Measurements from ENCODE around the gene TMEM141.

The TMEM141 gene

GRCh38 chr9:136769710-136770191 lies 21.4 kb upstream of the TMEM141 start:
- no peak overlapping the region for H3K27ac ChIP-seq
- peak; percentile 69 for TF ChIP-seq CTCF (conservative IDR thresholded peaks at IDR 0.05)

- no peak for TF ChIP-seq CTCF (conservative IDR thresholded peaks at IDR 0.05)
- no peak overlapping the region for H3K27ac ChIP-seq
These were observed 19.2 kb upstream of the TMEM141 start for GRCh38 chr9:136771907-136772415.

- no peak overlapping the region for H3K27ac ChIP-seq
- TF ChIP-seq CTCF (conservative IDR thresholded peaks at IDR 0.05), result no peak
These were observed 17.6 kb upstream of the TMEM141 start for GRCh38 chr9:136773386-136774044.

GRCh38 chr9:136774416-136775045 lies 16.6 kb upstream of the TMEM141 start:
- no peak for TF ChIP-seq CTCF (conservative IDR thresholded peaks at IDR 0.05)
- no peak overlapping the region for H3K27ac ChIP-seq

DNA sequence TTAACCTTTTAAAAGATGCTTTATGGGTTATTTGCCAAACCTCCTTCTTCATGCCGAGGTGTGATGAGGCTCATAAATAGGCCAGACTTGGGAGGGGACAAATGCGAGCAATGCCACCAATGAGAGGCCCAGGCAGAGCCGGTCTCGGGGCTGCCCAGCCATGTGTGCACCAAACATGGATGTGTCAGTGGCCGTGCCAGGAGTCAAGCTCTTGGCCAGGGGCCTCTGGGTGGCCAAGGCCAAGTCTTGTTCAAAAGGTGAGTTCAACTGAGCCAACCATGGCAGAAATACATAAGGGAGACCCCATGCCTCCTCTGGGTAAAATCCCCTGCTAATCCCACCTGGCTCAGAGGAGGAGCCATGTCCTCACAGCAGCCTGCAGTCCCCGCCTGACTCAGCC lies 16.0 kb upstream of the TMEM141 start:
- no peak overlapping the region for H3K27ac ChIP-seq

GRCh38 chr9:136776947-136777346 lies 14.2 kb upstream of the TMEM141 start:
- TF ChIP-seq CTCF (conservative IDR thresholded peaks at IDR 0.05), result no peak
- no peak overlapping the region for H3K27ac ChIP-seq

More for the DNA sequence above, 16.0 kb upstream of the TMEM141 start:
- TF ChIP-seq CTCF (conservative IDR thresholded peaks at IDR 0.05), result no peak

DNA sequence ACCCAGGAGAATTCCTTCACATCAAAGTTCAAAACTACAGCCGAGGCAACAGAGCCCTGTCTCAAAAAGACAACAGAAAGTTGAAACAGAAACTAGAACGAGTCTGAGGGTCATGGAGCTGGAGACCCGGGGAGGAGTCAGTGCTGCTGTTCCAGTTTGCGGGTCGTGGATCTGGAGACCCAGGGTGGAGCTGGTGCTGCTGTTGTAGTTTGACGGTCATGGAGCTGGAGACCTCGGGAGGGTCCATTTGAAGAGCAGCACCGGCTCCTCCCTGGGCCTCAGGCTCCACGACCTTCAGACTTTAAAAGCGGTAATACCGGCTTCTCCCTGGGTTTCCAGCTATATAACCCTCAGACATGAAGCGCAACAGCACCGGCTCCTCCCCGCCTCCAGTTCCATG lies 13.8 kb upstream of the TMEM141 start:
- TF ChIP-seq CTCF (conservative IDR thresholded peaks at IDR 0.05), result no peak
- no peak overlapping the region for H3K27ac ChIP-seq

Measured in VCaP (cell line).